Heart left ventricle (tissue), 13 donors: ENCODE data around the gene POLR3A.

Experiments used
- POLR2A ChIP-seq, 2 donors: fragments of 450-650 bp; IDR thresholded peaks; one replicate each; pipeline ENCODE4 v1.6.1; 2017; ENCODE audit warnings: antibody characterized with exemption in 2 of 2, mild to moderate bottlenecking in 2 of 2, moderate library complexity in 2 of 2
- TF ChIP-seq, protein P1 (sequence below), 12 donors: fragments of 200-600 bp; sonication (generic) in 4 of 12; IDR thresholded peaks; one replicate each; pipeline versions ENCODE4 v1.5.0 to v1.8.0; 2018 to 2022; ENCODE audit warnings: antibody characterized with exemption in 12 of 12, mild to moderate bottlenecking in 5 of 12
- donor health status: ischemic (EF 13 %, LVEDD 7.1; RV severe dilation, severe dysfunction).
- donor health status: DM: no; HTN: yes; CAD: no.
- donor health status: DM: no; HTN: no; CAD: no.
- donor health status: ischemic (EF 25% LVEDD 6.9; RV normal size, moderate dysfunction).
- donor health status: ischemic (EF 25% LVEDD 5.7; RV mildly dilated, moderate dysfunction).
- donor health status: ischemic (EF 35%, LVEDD 5.7; RV mildly dilated, moderate dysfunction).
- donor health status: nonischemic (EF 11% LVEDD 7.7; RV severe dilation, severe dysfunction).
- donor health status: DM: yes; HTN: yes; CAD: no.
- donor health status: PGD.
- donor health status: ischemic (EF 29% LVEDD 5.4; RV normal size, mild dysfunction).
- donor health status: nonischemic (EF 23%, LVEDD 6.1; RV moderate dilation, normal function).

GRCh38 chr10:78035437-78035836, 6.1 kb upstream of the POLR3A start:
- no peak for TF ChIP-seq POLR2A (IDR thresholded peaks at IDR 0.05)
- TF ChIP-seq, protein P1, sequence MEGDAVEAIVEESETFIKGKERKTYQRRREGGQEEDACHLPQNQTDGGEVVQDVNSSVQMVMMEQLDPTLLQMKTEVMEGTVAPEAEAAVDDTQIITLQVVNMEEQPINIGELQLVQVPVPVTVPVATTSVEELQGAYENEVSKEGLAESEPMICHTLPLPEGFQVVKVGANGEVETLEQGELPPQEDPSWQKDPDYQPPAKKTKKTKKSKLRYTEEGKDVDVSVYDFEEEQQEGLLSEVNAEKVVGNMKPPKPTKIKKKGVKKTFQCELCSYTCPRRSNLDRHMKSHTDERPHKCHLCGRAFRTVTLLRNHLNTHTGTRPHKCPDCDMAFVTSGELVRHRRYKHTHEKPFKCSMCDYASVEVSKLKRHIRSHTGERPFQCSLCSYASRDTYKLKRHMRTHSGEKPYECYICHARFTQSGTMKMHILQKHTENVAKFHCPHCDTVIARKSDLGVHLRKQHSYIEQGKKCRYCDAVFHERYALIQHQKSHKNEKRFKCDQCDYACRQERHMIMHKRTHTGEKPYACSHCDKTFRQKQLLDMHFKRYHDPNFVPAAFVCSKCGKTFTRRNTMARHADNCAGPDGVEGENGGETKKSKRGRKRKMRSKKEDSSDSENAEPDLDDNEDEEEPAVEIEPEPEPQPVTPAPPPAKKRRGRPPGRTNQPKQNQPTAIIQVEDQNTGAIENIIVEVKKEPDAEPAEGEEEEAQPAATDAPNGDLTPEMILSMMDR (IDR thresholded peaks at IDR 0.05), result no peak
